H9 (cell line): Measurements from ENCODE around the gene ANKRD11. TPM values are rescaled to one million over a fixed set of nuclear protein-coding genes. Genes with fewer than 3 reads are reported as not detected.

Source experiments
- DNase-seq: peaks from one replicate; pipeline ENCODE4 v3.0.0-alpha.2; 2017
- H2AFZ ChIP-seq: one replicate; pipeline ENCODE4 v1.6.1; 2013; ENCODE audit warnings: mild to moderate bottlenecking, low read length, control low read depth, moderate library complexity
- H2AK5ac ChIP-seq: 2 replicates; pipeline ENCODE4 v1.6.1; 2013; ENCODE audit warnings: low read length, control low read depth, mixed read lengths; ENCODE audit not compliant: insufficient read length
- H2BK120ac ChIP-seq: one replicate; pipeline ENCODE4 v1.6.1; 2013; ENCODE audit warnings: low read depth, mild to moderate bottlenecking, low read length, control low read depth, inconsistent platforms; ENCODE audit not compliant: poor library complexity, severe bottlenecking
- H2BK12ac ChIP-seq: 2 replicates; pipeline ENCODE4 v1.6.1; 2013; ENCODE audit warnings: low read length, control low read depth, mixed read lengths, low read depth; ENCODE audit not compliant: insufficient read length
- H2BK15ac ChIP-seq: 2 replicates; pipeline ENCODE4 v1.6.1; 2013; ENCODE audit warnings: low read depth, low read length, control low read depth
- H2BK20ac ChIP-seq: one replicate; pipeline ENCODE4 v1.6.1; 2013; ENCODE audit warnings: low read depth, mild to moderate bottlenecking, low read length, control low read depth, inconsistent platforms; ENCODE audit not compliant: poor library complexity, severe bottlenecking
- H2BK5ac ChIP-seq: 2 replicates; pipeline ENCODE4 v1.6.1; 2013; ENCODE audit warnings: low read length, control low read depth, mixed read lengths; ENCODE audit not compliant: insufficient read length
- H3K14ac ChIP-seq: 2 replicates; pipeline ENCODE4 v1.6.1; 2013; ENCODE audit warnings: low read length, control low read depth; ENCODE audit not compliant: insufficient read depth
- H3K18ac ChIP-seq: 2 replicates; pipeline ENCODE4 v1.6.1; 2013; ENCODE audit warnings: low read depth, mild to moderate bottlenecking, mixed read lengths, low read length, control low read depth; ENCODE audit not compliant: insufficient read length
- H3K23ac ChIP-seq: 2 replicates; pipeline ENCODE4 v1.6.1; 2013; ENCODE audit warnings: low read length, control low read depth, mixed read lengths, low read depth; ENCODE audit not compliant: insufficient read length
- H3K23me2 ChIP-seq: 2 replicates; pipeline ENCODE4 v1.6.1; 2013; ENCODE audit warnings: low read depth, mild to moderate bottlenecking, mixed read lengths, low read length, control low read depth; ENCODE audit not compliant: insufficient read length, poor library complexity, severe bottlenecking
- H3K27ac ChIP-seq: 2 replicates; pipeline ENCODE4 v1.5.1; 2013; ENCODE audit warnings: low read length, control low read depth, mixed read lengths, low read depth; ENCODE audit not compliant: insufficient read length
- H3K27me3 ChIP-seq: 2 replicates; pipeline ENCODE4 v1.6.1; 2013; ENCODE audit warnings: low read length, control low read depth, inconsistent platforms; ENCODE audit not compliant: insufficient read depth
- H3K4ac ChIP-seq: 2 replicates; pipeline ENCODE4 v1.6.1; 2013; ENCODE audit warnings: low read depth, mild to moderate bottlenecking, control low read depth, inconsistent platforms, low read length, moderate library complexity
- H3K4me1 ChIP-seq: 2 replicates; pipeline ENCODE4 v1.6.1; 2013; ENCODE audit warnings: low read length, control low read depth, inconsistent platforms; ENCODE audit not compliant: insufficient read depth
- H3K4me2 ChIP-seq: 2 replicates; pipeline ENCODE4 v1.6.1; 2013; ENCODE audit warnings: low read length, control low read depth, mixed read lengths; ENCODE audit not compliant: insufficient read length, insufficient read depth
- H3K56ac ChIP-seq: 2 replicates; pipeline ENCODE4 v1.6.1; 2013; ENCODE audit warnings: low read depth, mild to moderate bottlenecking, mixed read lengths, low read length, control low read depth; ENCODE audit not compliant: insufficient read length
- H3K79me1 ChIP-seq: 2 replicates; pipeline ENCODE4 v1.6.1; 2013; ENCODE audit warnings: low read depth, mild to moderate bottlenecking, moderate library complexity, low read length, control low read depth, inconsistent platforms; ENCODE audit not compliant: insufficient read depth, poor library complexity, severe bottlenecking
- H3K79me2 ChIP-seq: 2 replicates; pipeline ENCODE4 v1.6.1; 2013; ENCODE audit warnings: low read length, control low read depth, inconsistent platforms; ENCODE audit not compliant: insufficient read depth
- H3K9ac ChIP-seq: 2 replicates; pipeline ENCODE4 v1.6.1; 2013; ENCODE audit warnings: low read length, control low read depth, mixed read lengths; ENCODE audit not compliant: insufficient read length; ENCODE audit errors: extremely low read depth
- H3K9me3 ChIP-seq: one replicate; pipeline ENCODE4 v1.6.1; 2013; ENCODE audit warnings: low read depth, low read length, inconsistent platforms; ENCODE audit not compliant: control insufficient read depth
- H3T11ph ChIP-seq: one replicate; pipeline ENCODE4 v1.6.1; 2013; ENCODE audit warnings: mild to moderate bottlenecking, low read length, control low read depth, inconsistent platforms
- H4K20me1 ChIP-seq: one replicate; pipeline ENCODE4 v1.6.1; 2013; ENCODE audit not compliant: control insufficient read depth, insufficient read length, insufficient read depth
- H4K5ac ChIP-seq: 2 replicates; pipeline ENCODE4 v1.6.1; 2013; ENCODE audit warnings: low read depth, mild to moderate bottlenecking, mixed read lengths, low read length, control low read depth; ENCODE audit not compliant: insufficient read length
- H4K8ac ChIP-seq: replicated peaks from 2 replicates; pipeline ENCODE4 v1.6.1; 2013; ENCODE audit warnings: low read length, control low read depth, mixed read lengths, low read depth; ENCODE audit not compliant: insufficient read length
- H4K91ac ChIP-seq: 2 replicates; pipeline ENCODE4 v1.6.1; 2013; ENCODE audit warnings: low read depth, mild to moderate bottlenecking, moderate library complexity, mixed read lengths, low read length, control low read depth; ENCODE audit not compliant: insufficient read length
- H3K27ac Mint-ChIP-seq, 3 experiments: 2 replicates in 2 of 3; 3 replicates in 1 of 3; pipeline ENCODE4 v1.8.0; 2020 to 2021; ENCODE audit warnings: mixed read lengths in 3 of 3, mild to moderate bottlenecking in 1 of 3, moderate library complexity in 1 of 3
- H3K27me3 Mint-ChIP-seq: 2 replicates; pipeline ENCODE4 v1.8.0; 2021; ENCODE audit warnings: low read depth, mild to moderate bottlenecking, moderate library complexity, mixed read lengths
- H3K36me3 Mint-ChIP-seq, 3 experiments: 2 replicates in 2 of 3; 3 replicates in 1 of 3; pipeline ENCODE4 v1.8.0; 2020 to 2021; ENCODE audit warnings: low read depth in 3 of 3, mixed read lengths in 3 of 3; ENCODE audit not compliant: insufficient read depth in 1 of 3
- H3K4me1 Mint-ChIP-seq, 2 experiments: 2 replicates each; pipeline ENCODE4 v1.8.0; 2020; ENCODE audit warnings: mixed read lengths in 2 of 2
- H3K4me3 Mint-ChIP-seq, 2 experiments: 2 replicates in 1 of 2; 3 replicates in 1 of 2; pipeline ENCODE4 v1.8.0; 2020 to 2021; ENCODE audit warnings: mild to moderate bottlenecking in 2 of 2, mixed read lengths in 2 of 2, moderate library complexity in 1 of 2
- H3K9me3 Mint-ChIP-seq, 2 experiments: 2 replicates in 1 of 2; 3 replicates in 1 of 2; pipeline ENCODE4 v1.8.0; 2020; ENCODE audit warnings: mild to moderate bottlenecking in 2 of 2, mixed read lengths in 2 of 2, moderate library complexity in 1 of 2
- CTCF ChIP-seq: fragments of 200-600 bp; sonication (generic); conservative IDR thresholded peaks from 3 replicates; pipeline ENCODE4 v1.8.0; 2021; ENCODE audit warnings: antibody characterized with exemption, mild to moderate bottlenecking
- WGBS: extraction: QIAGEN DNeasy Blood & Tissue Kit; methylation state at CpG from one replicate; pipeline ENCODE4 v1.1.7; 2013; ENCODE audit warnings: missing lambda C conversion rate, low lambda C conversion rate, mixed read lengths; ENCODE audit not compliant: insufficient read length; ENCODE audit errors: extremely low coverage; 5-methylcytosine and 5-hydroxymethylcytosine counted together
- total RNA-seq: library from RNA; stranded (reverse); gene quantifications from 2 replicates; pipeline ENCODE4 v1.2.1, GENCODE V29; 2021

ANKRD11 gene
- total RNA-seq, 1 experiment from 2014 or later, result 181 TPM

GRCh38 chr16:89512453-89512852 lies 22.1 kb upstream of the ANKRD11 start:
- Histone ChIP-seq H3K4me2 (no peak overlapping the region), H3K27me3 (no peaks in the 10 kb centered on the region), H4K20me1 (no peaks in the 10 kb centered on the region), H2BK120ac (no peak overlapping the region), H4K5ac (no peak overlapping the region), H2AK5ac (no peak overlapping the region), H2BK20ac (no peak overlapping the region), H3K79me1 (peaks cover 3% of the 10 kb centered on the region), H3T11ph (no peak overlapping the region), H4K8ac (no peak overlapping the region), H3K4ac (no peak overlapping the region), H2BK15ac (no peak overlapping the region), H2BK12ac (no peak overlapping the region), H3K79me2 (peaks cover 9% of the 10 kb centered on the region; the same call in 1 of the 2 replicates), H3K23ac (no peak overlapping the region), H4K91ac (no peak overlapping the region), H3K27ac (no peak overlapping the region), H3K56ac (no peak overlapping the region), H3K9ac (no peak overlapping the region), H3K23me2 (peaks cover 3% of the 10 kb centered on the region), H3K9me3 (no peaks in the 10 kb centered on the region), H2BK5ac (no peak overlapping the region), H3K14ac (no peak overlapping the region), H3K4me1 (no peaks in the 10 kb centered on the region), H2AFZ (no peak overlapping the region), H3K18ac (no peak overlapping the region)
- no peak overlapping the region for H3K27ac Mint-ChIP-seq
- WGBS, result no CpG with 5 or more reads among the region's 9 CpGs
- H3K36me3 Mint-ChIP-seq, result peaks cover 30 to 53% (median 53%) of the 10 kb centered on the region in 3 experiments; a peak in 6 of 7 replicates
- H3K27me3 Mint-ChIP-seq, result no peaks in the 10 kb centered on the region
- TF ChIP-seq CTCF, result no peak
- DNase-seq, result no peak
- H3K9me3 Mint-ChIP-seq, result no peaks in the 10 kb centered on the region
- no peaks in the 10 kb centered on the region for H3K4me1 Mint-ChIP-seq
- no peak overlapping the region for H3K4me3 Mint-ChIP-seq
